ENCODE measurements around the gene SHOC1.
"Not testable (repeated sequence)": the region's sequence is repeated elsewhere in the genome, so short reads cannot be mapped to it uniquely, and the experiment has no call there.

SHOC1 gene

DNA sequence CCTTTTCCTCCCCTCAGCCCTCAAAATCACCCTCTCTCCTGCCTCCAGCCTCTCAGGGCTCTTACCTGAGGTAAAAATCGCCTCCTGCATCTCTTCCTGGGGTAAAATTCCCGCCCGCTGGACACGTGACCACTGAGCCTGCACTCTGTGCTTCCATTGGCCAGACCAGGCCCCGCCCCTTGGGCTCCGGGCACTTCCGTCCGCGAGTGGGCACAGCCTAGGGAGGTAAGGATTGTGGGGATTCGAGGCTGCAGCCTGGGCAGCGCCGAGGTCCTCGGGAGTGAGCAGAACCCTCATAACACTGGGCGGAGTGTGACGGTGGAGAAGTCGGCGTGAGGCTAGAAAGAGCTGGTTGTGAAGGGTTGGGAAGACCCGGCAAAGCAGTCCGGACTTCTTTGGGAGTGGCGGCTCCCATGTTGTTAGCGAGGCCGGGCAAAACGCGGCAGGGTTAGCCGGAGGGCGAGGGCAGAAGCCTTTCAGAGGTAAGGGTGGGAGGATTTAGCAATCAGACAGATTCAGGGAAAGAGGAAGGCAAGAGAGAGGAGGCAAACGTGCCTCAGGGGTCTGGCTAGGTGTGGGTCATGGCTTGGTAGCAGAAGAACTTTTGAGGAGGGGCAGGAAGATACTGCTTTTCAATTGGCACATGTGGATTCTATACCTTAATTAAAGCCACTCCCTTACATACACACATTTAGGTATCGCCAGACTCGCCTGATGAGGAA lies at the start of gene SHOC1:
Gene SHOC1 (minus strand): TSS at position 103 of the 722 bp plus-strand sequence. CDS start 3,519 bp downstream, outside the sequence.
- no peak for DNase-seq

DNA sequence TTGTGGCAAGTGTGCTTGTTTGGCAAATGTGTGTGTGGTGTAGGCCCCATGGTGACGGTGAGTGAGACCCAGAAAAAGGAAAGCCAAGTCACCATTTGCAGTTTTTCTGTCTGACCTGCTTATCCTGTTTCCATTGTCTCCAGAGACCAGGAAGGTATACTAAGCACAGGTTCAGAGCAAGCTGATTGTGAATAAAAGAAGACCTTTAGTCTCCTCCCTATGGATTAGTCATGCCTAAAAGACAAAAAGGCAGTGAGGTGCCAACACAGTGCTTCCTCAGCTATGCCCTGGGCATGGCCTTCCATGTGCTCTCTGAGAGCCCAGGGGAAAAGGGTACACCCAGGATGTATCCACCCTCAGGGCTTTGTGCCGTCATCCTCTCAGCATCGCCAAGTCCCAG lies 49.2 kb upstream of the SHOC1 start:
- no peak for DNase-seq

DNA sequence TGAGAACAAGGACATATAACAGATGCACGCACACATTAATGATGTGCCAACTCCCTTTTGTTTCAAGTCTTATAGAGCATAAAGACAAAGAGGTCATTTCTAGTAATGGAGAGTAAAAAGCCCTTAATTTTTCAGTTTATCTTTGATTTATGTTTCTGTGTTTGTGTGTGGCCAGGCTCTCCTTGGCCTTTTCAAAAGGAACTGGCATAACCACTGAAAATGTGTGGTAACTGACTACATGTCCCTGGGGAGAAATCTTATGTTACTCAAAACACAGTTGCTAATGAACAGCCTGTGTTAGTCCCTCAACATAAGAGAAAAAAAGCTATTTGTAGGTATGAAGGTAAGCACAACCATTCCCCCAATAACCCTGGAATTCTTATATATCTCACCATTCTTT lies 47.6 kb upstream of the SHOC1 start:
- DNase-seq, result no peak

DNA sequence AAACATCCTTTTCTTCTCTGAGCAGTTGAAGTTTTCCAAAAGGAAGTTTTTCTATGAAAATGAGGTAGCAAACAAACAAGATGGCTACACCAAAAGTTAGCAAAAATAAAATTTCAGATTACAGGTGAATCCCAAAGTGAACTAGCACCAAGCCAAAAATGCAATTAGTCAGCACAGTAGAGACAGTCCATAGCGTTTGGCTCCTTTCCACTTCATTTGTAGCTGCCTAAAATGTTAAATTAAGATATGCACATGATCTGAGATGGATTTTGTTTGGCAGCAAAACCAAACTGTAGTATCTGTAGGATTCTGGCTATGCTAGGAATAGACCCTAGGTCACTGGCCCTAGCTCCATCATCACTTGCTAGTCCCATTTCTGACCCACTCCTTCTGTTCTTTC lies 45.7 kb upstream of the SHOC1 start:
- DNase-seq, result no peak

DNA sequence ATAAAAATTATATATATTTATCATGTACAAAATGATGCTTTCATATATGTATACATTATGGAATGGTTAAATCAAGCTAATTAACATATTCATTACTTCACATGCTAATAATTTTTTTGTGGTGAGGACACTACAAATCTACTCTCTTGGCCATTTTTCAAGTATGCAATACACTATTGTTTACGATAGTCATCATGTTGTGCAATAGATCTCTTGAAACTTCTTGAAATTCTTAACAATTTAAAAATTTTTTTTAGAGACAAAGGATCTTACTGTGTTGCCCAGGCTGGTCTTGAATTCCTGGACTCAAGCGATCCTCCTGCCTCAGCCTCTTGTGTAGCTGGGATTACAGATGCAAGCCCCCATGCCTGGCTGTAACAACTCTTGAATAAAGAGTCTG lies 45.2 kb upstream of the SHOC1 start:
- DNase-seq, result no peak

DNA sequence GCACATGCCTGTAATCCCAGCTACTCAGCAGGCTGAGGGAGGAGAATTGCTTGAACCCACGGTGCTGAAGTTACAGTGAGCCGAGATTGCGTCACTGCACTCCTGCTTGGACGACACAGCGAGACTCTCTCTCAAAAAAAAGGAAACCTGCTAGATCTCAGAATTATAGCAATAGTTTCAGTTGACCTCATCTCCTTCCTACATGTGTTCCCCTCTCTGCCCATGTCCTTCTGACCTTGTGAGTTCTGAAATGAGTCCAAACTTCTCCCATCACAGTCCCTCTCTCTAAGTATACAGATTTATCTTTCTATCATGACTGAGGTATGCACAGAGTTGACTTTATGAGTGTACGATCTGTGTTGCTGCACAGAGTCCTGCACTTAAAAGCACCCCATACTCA lies 44.6 kb upstream of the SHOC1 start:
- DNase-seq, result no peak

DNA sequence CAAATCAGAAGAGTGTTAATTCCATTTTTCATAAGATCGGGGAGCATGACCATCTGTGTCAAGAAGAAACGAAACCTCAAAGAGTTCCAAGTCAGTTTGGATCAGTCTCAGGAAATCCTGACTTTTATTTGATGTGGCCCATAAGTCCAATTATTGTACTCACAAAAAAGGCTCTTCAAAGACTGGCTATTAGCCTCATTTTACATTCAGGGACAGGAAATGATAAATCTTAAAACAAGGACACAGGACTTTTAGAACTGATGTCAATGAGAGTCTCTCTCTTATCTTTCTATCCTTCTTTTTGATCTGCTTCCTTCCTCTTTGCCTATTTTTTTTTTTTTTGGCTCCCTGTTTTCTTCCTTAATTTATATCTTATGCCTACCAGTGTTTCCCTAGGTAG lies 43.7 kb upstream of the SHOC1 start:
- DNase-seq, result no peak

DNA sequence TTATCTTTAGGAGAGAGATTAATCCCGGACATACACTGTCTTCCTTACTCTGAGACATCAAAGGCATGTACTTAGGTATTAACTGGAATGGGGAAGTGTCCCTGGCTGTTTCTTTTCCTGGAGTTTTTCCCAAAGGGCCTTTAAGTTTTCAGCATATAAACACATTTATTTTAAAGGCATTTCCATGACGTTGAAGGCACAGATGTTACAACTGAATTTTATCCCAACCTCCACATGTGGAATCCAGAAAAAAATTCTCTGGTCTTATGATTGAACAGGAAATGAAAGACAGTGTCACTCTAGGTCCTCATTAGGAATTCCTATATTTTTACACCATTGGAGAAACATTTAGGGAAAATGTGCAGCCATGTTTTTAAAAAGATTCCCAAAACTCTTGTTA lies 41.6 kb upstream of the SHOC1 start:
- no peak for DNase-seq

DNA sequence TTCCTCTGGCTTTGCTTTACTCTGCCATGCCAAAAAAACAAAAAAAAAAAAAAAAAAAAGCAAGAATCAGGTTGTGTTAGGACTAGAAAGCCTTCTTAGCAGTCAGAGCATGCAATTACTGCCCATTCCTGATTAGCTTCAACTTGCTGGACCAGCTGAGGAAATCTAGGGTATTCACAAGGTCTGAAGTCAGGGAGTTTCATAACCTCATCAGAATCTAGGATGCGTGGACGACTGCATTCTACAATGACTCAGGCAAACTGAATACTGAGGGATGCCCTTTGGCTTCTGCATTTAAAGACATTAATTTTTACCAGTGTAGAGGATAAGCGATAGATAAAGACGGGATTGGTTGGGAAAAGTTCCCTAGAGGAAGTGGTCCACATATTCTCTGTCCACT lies 39.2 kb upstream of the SHOC1 start:
- no peak for DNase-seq

DNA sequence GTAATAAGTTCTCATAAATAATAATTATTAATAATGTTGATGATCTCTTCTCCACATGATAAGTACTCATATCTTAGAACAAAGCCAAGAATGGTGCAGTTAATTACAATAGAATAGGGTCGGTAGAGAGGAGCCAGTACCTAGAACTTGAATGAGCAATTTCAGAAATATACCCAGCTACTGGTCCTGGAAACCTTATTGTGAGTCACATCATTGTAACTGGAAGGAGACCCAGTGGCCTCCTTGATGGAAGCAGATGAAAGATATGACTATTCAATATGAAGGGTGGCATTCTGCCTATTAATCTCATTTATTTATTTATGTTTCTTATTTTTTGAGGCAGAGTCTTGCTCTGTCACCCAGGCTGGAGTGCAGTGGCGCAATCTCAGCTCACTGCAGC lies 37.7 kb upstream of the SHOC1 start:
- no peak for DNase-seq

DNA sequence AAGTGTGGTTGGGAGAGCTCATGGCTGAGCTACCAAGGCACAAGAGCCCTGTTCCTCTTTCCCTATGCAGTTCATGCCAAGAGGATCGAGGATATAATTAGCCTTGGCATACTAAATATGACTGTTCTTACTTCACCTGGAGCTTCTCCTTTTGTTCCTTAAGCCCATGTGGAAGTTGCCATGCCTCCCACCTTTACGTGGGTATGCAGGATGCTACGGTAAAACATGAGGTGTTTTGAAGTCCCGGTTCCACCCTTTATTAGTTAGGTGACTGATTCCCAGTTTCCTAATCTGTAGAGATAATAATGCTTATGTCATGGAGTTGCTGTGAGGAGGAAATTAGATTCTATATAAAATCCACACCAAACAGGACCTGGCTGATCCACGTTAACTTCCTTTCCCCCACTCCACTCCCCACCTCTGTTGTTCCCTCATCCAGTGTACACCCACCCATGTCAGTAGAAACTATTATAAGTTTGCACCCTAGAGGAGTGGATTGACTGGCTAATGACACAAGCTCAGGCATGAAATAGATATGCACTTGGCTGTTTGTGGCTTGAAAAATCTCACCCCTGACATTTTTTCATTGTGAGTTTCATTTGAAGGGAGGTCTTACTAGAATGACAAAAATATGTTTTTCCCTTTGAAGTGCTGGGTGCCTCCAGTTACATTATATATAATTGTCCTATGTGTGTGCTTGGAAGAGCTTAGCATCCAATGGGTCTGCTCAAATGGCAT lies 36.8 kb upstream of the SHOC1 start:
- no peak for DNase-seq

DNA sequence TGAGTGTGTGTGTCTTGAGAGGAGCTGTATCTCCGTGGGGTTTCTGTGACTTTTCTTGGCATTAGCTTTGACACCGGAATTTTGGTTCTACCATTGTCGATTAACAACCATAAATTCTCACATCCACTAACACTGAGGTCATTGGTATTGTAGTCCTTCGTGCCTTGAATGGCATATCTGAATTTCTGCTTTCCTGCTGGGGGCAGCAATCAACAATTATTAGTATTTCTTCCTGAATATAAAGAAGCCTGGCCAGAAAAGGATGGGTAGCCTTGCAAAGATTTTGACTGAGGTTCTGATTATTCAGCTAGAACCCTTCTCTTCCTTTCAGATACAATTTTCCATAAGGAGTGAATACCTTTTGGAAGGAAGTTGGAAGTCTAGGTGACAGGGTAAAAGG lies 33.5 kb upstream of the SHOC1 start:
- no peak for DNase-seq

DNA sequence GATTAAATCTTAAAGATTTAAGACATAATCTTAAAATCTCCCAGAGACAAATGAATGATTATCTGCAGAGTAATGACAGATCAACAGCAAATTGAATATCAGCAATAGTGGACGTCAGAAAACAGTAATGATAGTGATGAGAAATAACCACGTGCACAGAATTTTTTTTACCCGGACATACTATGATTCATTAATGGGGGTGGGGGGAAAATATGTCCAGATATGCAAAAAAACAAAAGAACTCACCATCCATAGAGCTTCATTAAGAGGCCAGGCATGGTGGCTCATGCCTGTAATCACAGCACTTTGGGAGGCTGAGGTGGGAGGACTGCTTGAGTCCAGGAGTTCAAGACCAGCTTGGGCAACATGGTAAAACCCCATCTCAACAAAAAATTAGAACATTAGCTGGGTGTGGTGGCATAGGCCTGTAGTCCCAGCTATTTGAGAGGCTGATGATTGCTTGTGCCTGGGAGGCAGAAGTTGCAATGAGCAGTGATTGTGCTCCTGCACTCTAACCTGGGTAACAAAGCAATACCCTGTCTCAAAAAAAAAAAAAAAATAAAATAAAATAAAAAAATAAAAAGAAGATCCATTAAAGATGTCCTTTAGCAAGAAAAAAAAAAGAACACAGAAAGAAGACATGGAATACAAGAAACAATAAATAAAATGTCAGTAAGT lies 30.9 kb upstream of the SHOC1 start:
- DNase-seq, result no peak

DNA sequence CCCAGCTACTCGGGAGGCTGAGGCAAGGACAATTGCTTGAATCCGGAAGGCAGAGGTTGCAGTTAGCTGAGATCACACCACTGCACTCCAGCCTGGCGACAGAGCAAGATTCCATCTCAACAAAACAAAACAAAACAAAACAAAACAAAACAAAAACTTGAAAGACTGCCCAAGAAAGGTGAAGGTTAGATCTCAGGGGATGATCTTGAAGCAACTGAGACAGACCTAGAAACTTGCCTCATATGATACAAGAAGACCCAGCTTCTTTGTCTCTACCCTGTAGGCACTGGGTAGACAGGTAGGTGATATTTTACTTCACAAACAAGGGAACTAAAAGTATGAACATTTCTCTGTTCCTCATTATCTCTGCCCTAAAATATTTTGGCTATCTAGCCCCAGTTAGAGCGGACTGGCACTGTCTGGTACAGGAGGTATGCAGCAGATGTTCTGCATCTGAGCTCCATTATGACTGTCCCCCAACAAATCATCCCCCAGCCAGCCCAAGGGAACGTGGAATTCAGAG lies 26.3 kb upstream of the SHOC1 start:
- no peak for DNase-seq

DNA sequence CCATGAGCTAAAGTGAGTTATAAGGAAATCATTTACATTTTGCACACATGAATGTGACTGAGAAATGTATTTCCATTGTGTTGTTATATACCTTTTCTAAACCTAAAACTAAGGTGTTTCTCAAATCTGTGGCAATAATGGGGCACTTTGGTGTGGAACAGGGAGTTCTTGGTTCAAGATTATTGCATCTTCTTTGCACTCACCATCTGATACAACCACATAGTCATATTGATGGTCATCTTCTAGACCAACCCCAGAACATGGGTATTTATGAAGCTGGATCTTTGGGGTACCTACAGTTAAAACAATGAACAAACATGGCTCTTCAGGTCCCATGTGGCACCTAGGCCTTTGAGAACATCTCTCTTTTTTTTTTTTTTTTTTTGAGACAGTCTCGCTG lies 24.6 kb upstream of the SHOC1 start:
- no peak for DNase-seq

DNA sequence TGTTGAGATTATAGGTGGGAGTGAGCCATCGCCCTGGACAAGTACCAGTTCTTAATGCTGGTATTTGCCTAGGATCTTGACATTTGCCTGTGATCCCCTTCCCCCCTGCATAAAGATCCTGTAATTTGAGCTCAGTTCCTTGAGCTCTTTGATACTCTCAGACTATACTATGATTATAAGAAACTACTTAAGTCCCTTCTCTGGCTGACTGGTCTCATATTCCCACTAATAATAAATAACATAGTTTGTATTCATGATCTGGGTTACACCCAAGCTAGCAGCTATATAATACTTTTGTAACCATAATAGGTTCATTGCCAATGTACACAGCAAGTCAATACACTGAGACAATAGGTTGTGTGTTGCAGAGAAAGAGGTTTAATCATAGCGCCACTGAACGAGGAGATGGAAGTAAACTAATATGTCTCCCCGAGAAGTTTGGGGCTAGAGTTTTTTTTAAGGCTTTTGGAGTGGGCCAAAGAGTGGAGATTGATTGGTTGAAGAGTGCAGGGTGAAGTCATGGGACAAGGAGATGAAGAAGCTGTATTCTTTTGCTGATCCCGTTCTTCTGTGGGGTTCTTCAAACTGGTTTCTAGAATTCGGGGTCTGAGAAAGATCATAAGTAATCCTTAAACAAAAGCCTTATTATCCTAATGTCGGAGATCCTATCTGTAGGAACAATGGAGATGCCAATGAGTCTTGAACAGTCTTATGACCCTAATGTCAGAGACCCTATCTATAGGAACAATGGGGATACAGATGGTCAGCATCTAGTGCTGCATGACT lies 20.7 kb upstream of the SHOC1 start:
- no peak for DNase-seq

DNA sequence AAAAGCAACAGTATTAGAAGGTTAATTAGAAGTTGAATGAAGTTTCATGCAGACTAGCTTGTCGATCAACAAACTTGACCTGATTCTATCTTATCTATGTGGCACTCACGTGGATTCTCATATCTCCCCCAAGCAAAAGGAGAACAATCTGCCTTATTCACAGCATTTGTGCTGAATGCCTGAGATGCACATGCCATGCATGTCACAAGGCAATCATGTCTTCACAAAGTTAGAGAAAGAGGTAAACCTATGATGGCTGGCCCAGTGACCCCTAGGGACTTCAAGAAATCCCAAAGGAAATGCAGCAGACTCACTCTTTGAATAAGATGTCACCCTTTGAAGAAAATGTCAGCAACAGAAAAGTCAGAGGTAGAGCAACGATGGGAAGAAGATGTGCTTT lies 17.6 kb upstream of the SHOC1 start:
- DNase-seq, result no peak

DNA sequence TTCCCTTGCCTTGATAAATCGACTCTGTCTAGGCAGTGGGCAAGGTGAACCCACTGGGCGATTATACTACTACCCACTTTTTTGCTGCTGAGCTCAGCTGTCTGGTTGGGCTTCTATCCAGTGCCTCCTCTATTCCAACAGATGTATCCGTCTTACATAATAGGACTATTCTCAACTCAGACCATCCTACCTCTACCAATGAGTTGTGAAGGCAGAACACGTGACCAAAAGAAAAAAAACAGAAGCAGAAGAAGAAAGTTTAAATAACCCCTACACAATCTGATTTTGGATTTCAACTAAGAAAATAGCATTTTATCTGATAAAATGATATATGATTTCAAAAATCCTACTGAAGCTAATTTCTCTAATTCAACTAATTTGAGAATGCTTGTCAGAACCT lies 16.2 kb upstream of the SHOC1 start:
- DNase-seq, result no peak

DNA sequence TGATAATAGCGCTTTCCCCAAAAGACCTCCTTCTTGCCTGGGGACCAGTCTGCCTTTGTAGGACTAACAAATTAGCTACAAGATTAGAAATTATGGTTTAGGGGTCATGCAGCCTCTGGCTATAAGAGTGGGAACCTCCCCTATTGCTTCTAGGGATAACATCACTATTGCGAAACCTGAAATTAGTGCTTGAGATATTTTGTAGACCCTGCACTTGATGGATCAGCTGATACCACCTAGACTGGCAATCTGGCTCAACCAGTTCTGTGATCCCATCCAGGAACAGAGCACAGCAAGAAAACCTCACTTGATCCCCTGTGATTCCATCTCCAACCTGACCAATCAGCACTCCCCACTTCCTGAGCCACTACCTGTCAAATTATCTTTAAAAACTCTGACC lies 15.7 kb upstream of the SHOC1 start:
- not testable (repeated sequence) for DNase-seq

DNA sequence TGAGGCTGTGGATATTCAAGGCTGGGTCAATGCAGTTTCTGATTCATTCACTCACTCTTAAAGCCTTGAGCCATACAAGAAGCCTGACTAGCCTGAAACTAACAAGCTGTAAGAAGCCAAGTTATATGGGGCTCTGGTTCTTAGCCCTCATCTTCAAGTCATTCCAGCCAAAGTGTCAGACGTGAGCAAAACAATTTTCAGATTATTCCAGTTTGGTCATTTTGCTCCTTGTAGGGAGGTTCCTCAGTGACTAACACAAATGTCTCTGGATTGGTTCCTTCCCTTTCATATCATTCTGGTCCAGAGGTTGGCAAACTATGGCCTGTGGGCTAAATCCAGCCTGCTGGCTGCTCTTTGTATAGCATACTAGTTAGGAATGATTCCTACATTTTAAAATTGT lies 12.5 kb upstream of the SHOC1 start:
- DNase-seq, result no peak

DNA sequence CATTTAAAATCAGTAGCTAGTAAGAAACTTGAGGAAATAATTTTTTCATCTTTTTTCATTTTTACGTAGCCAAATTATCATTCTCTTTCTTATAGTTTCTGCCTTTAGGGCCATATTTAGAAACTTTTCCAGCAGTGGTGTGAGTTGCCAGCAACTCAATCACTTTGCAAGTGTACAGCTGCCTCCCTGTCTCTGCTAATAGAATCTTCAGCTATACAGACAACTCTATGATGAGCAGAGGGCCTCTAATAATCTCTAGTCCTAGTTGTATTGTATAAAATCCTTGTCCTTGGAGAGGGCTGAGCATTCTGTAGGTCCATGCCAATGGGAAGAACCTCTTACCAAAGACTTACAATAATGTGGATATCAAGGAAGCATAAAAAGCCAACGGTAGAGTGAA lies 11.5 kb upstream of the SHOC1 start:
- no peak for DNase-seq

DNA sequence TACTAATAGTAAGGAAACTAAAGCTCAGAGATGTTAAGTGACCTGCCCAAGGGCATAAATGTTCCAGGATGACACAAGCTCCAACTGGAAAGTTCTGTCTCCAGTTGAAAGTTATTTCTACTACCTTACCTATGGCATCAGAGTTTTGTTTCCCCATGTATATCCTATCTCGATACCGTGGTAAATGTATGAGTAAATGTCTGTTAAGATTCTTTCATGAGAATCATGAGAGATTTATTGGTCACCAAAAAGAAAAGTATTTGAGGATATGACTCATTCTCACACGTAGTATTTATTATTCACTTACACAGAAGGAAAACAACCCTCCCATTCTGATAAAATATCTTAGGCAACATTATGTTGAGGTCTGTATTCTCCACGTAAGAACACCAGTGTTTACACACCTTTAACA lies 11.1 kb upstream of the SHOC1 start:
- no peak for DNase-seq

DNA sequence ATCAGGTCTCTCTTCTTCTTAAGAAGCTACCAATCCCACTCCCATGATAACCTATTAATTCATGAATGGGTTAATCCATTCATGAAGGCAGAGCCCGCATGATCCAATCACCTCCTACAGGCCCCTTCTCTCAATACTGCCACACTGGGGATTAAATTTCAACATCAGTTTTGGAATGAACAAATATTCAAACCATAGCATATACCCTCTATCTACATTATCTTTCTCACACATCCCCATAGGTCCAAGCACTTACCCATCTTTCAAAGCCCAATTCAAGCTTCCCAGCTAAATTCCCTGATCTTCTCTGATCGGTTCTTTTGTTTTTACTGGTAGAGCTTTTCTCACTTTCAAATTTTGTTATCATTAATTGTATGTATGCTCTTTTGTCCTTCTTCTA lies 10.5 kb upstream of the SHOC1 start:
- DNase-seq, result no peak
